IMR-90 (cell line): Measurements from ENCODE around the gene C3orf70. TPM values are rescaled to one million over a fixed set of nuclear protein-coding genes. Genes with fewer than 3 reads are reported as not detected.

Source experiments
- ATAC-seq: fragments of 200-7000 bp; cut with Tn5 transposase; 2 replicates; pipeline ENCODE4 v1.9.1; 2020; ENCODE audit warnings: low read depth, mild to moderate bottlenecking, moderate library complexity
- BruUV-seq: library from RNA; stranded (reverse); fragments of 400-500 nt; replicated peaks from 2 replicates; lab custom pipeline; 2021; lab: Mats Ljungman, UMichigan
- CTCF ChIA-PET: fragments of 300-600 bp; formaldehyde crosslinking; extraction: SDS; loops from one replicate; lab custom pipeline; 2021; ENCODE audit warnings: antibody characterized with exemption; lab: Yijun Ruan, JAX
- POLR2A ChIA-PET: fragments of 300-600 bp; sonication (Branson Sonifier 250); formaldehyde crosslinking; loops from one replicate; lab custom pipeline; 2022; ENCODE audit warnings: antibody characterized with exemption; ENCODE audit not compliant: unreplicated experiment; lab: Charles Lee
- DNase-seq: peaks from one replicate; pipeline ENCODE4 v3.0.0; 2013
- H2AFZ ChIP-seq: replicated peaks from 2 replicates; pipeline ENCODE3; 2013; ENCODE audit warnings: low read length, mild to moderate bottlenecking; ENCODE audit not compliant: poor library complexity
- H2AK5ac ChIP-seq: 2 replicates; pipeline ENCODE4 v1.6.1; 2013; ENCODE audit warnings: low read depth, low read length, inconsistent platforms
- H2AK9ac ChIP-seq: replicated peaks from 2 replicates; pipeline ENCODE3; 2013; ENCODE audit warnings: mild to moderate bottlenecking, low read depth, low read length, moderate library complexity; ENCODE audit not compliant: poor library complexity
- H2BK120ac ChIP-seq: 2 replicates; pipeline ENCODE4 v1.6.1; 2013; ENCODE audit warnings: low read depth, low read length, inconsistent platforms
- H2BK15ac ChIP-seq: 3 replicates; pipeline ENCODE4 v1.6.1; 2013; ENCODE audit warnings: low read depth, low read length, inconsistent platforms
- H2BK20ac ChIP-seq: 2 replicates; pipeline ENCODE4 v1.6.1; 2013; ENCODE audit warnings: low read depth, mild to moderate bottlenecking, inconsistent platforms, low read length, moderate library complexity
- H2BK5ac ChIP-seq: 2 replicates; pipeline ENCODE4 v1.6.1; 2013; ENCODE audit warnings: mild to moderate bottlenecking, low read depth, low read length, inconsistent platforms; ENCODE audit not compliant: poor library complexity, severe bottlenecking
- H3K14ac ChIP-seq: replicated peaks from 2 replicates; pipeline ENCODE4 v1.6.1; 2013; ENCODE audit warnings: low read depth, low read length, inconsistent platforms
- H3K18ac ChIP-seq: 2 replicates; pipeline ENCODE4 v1.6.1; 2013; ENCODE audit warnings: low read depth, low read length, control low read depth
- H3K23ac ChIP-seq: 2 replicates; pipeline ENCODE4 v1.6.1; 2013; ENCODE audit warnings: low read depth, low read length, inconsistent platforms
- H3K27ac ChIP-seq: 2 replicates; pipeline ENCODE4 v1.5.1; 2013; ENCODE audit warnings: mild to moderate bottlenecking, control low read depth, low read length; ENCODE audit not compliant: insufficient read depth
- H3K27me3 ChIP-seq: 2 replicates; pipeline ENCODE4 v1.6.1; 2013; ENCODE audit warnings: low read length; ENCODE audit not compliant: control insufficient read depth, insufficient read depth
- H3K36me3 ChIP-seq: 2 replicates; pipeline ENCODE4 v1.6.1; 2013; ENCODE audit warnings: low read length, mixed read lengths; ENCODE audit not compliant: control insufficient read depth, insufficient read depth
- H3K4ac ChIP-seq: 2 replicates; pipeline ENCODE4 v1.6.1; 2013; ENCODE audit warnings: low read depth, low read length, inconsistent platforms
- H3K4me1 ChIP-seq: 2 replicates; pipeline ENCODE4 v1.6.1; 2013; ENCODE audit warnings: low read length, mixed read lengths; ENCODE audit not compliant: control insufficient read depth, insufficient read depth
- H3K4me2 ChIP-seq: 2 replicates; pipeline ENCODE4 v1.6.1; 2013; ENCODE audit warnings: low read depth, mild to moderate bottlenecking, control low read depth, low read length, moderate library complexity
- H3K4me3 ChIP-seq: 2 replicates; pipeline ENCODE4 v1.5.1; 2013; ENCODE audit warnings: low read depth, mild to moderate bottlenecking, control low read depth, low read length, moderate library complexity; ENCODE audit not compliant: insufficient read depth
- H3K56ac ChIP-seq: 2 replicates; pipeline ENCODE4 v1.6.1; 2013; ENCODE audit warnings: low read length, inconsistent platforms; ENCODE audit not compliant: insufficient read depth; ENCODE audit errors: extremely low read depth
- H3K79me1 ChIP-seq, 2 experiments: 2 replicates each; pipeline ENCODE4 v1.6.1; 2013; ENCODE audit warnings: low read length in 2 of 2, inconsistent platforms in 1 of 2, low read depth in 1 of 2
- H3K9ac ChIP-seq: 2 replicates; pipeline ENCODE4 v1.6.1; 2013; ENCODE audit warnings: low read depth, low read length, control low read depth
- H3K9me1 ChIP-seq: 2 replicates; pipeline ENCODE4 v1.6.1; 2013; ENCODE audit warnings: low read length, inconsistent platforms; ENCODE audit not compliant: insufficient read depth
- H3K9me3 ChIP-seq: 2 replicates; pipeline ENCODE4 v1.6.1; 2013; ENCODE audit warnings: low read length; ENCODE audit not compliant: control insufficient read depth, insufficient read depth
- H4K20me1 ChIP-seq: 2 replicates; pipeline ENCODE4 v1.6.1; 2013; ENCODE audit warnings: low read length, inconsistent platforms; ENCODE audit not compliant: insufficient read depth
- H4K5ac ChIP-seq: 2 replicates; pipeline ENCODE4 v1.6.1; 2013; ENCODE audit warnings: mild to moderate bottlenecking, low read depth, low read length, control low read depth
- H4K8ac ChIP-seq, 2 experiments: 2 replicates each; pipeline ENCODE4 v1.6.1; 2013; ENCODE audit warnings: low read depth in 2 of 2, low read length in 2 of 2, control low read depth in 1 of 2, inconsistent platforms in 1 of 2
- H4K91ac ChIP-seq: 2 replicates; pipeline ENCODE4 v1.6.1; 2013; ENCODE audit warnings: low read depth, low read length, inconsistent platforms; ENCODE audit not compliant: insufficient read depth
- BHLHE40 ChIP-seq: fragments of 150-350 bp; IDR thresholded peaks from 2 replicates; pipeline ENCODE4 v1.6.1; 2016; ENCODE audit warnings: mild to moderate bottlenecking, low read depth, low read length
- CEBPB ChIP-seq: IDR thresholded peaks from 2 replicates; pipeline ENCODE4 v1.6.1; 2012; ENCODE audit warnings: low read depth, low read length, improper control_type of control experiment
- CHD1 ChIP-seq: IDR thresholded peaks from 2 replicates; pipeline ENCODE4 v1.6.1; 2012; ENCODE audit warnings: low read depth, low read length, improper control_type of control experiment
- CTCF ChIP-seq: conservative IDR thresholded peaks from 2 replicates; pipeline ENCODE4 v1.5.1; 2012; ENCODE audit warnings: mild to moderate bottlenecking, low read depth, low read length, improper control_type of control experiment
- MAFK ChIP-seq: IDR thresholded peaks from 2 replicates; pipeline ENCODE4 v1.6.1; 2012; ENCODE audit warnings: low read depth, low read length, improper control_type of control experiment
- whole genome bisulfite sequencing, 2 experiments: methylation state at CpG; one replicate each; pipeline versions ENCODE4 v1.1.5 to v1.1.7; 2013; ENCODE audit warnings: missing lambda C conversion rate in 2 of 2; ENCODE audit not compliant: insufficient read length in 1 of 2; ENCODE audit errors: extremely low coverage in 2 of 2; 5-methylcytosine and 5-hydroxymethylcytosine counted together
- dilution Hi-C: fragments of 300-500 bp; cut with HindIII; formaldehyde crosslinking; loops from one replicate; pipeline ENCODE4 v1.14.3; 2018; ENCODE audit warnings: low sequenced_read_pairs; ENCODE audit not compliant: unreplicated experiment
- in situ Hi-C: fragments of 300-500 bp; cut with MboI; formaldehyde crosslinking; loops from 3 replicates; pipeline ENCODE4 v1.14.3; 2019; ENCODE audit warnings: low sequenced_read_pairs, inconsistent platforms, mixed read lengths
- intact Hi-C: fragments of 100-400 bp; cut with micrococcal nuclease; formaldehyde crosslinking; loops from 2 replicates; pipeline ENCODE4 v1.10.0; 2022
- polyA plus RNA-seq, 3 experiments: library from polyadenylated mRNA; depleted of rRNA; stranded (reverse); fragments of >200 nt; gene quantifications; 2 replicates each; pipeline ENCODE4 v1.2.3, GENCODE V29; 2012; ENCODE audit warnings: low replicate concordance in 1 of 3
- total RNA-seq: library from RNA; depleted of rRNA; stranded (reverse); fragments of >200 nt; gene quantifications from 2 replicates; pipeline ENCODE4 v1.2.3, GENCODE V29; 2012

The C3orf70 gene
- total and polyA plus RNA-seq, 2 of the 4 experiments (the other 2 are of a cell fraction): 0.96 to 1.8 TPM

DNA sequence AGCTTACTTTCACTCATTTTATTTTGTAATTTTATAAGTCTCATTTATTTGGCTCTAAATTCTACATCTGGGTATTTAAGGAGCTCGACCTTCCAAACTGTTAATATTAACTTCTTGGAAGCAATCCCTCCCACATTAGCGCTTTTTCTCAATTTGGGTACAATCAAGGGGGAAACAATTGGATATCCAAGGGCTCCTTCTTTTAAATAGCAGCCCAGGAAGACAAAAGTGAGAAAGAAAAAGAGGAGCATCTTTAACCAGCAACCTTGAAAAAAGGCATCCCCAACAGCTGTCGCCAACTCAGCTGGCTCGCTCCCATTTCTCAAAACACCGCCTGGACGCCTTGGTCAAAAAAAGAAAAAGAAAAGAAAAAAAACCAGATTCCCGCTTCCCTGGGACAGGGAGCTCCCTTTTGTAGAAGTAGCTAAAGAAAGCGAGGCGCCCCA is 873 bp downstream of the C3orf70 start:
- Histone ChIP-seq H2AFZ (peak overlapping the region; percentile 90), H2BK20ac (no peak overlapping the region), H3K27ac (no peak overlapping the region), H2AK9ac (no peak overlapping the region), H3K9me3 (no peaks in the 10 kb centered on the region), H3K23ac (0 out of 2 replicates have a peak overlapping the region, but pooled peaks have one; percentile 0), H3K4me2 (peak overlapping the region; percentile 68), H3K18ac (no peak overlapping the region), H2BK120ac (no peak overlapping the region), H3K79me1 (no peaks in the 10 kb centered on the region), H3K9ac (no peak overlapping the region), H3K4me1 (no peaks in the 10 kb centered on the region; the same call in 1 of the 2 replicates), H2BK15ac (no peak overlapping the region), H3K4me3 (peak overlapping the region; percentile 60), H2AK5ac (no peak overlapping the region), H3K56ac (no peak overlapping the region), H3K27me3 (peaks cover 31% of the 10 kb centered on the region), H3K14ac (no peak overlapping the region), H3K4ac (no peak overlapping the region), H4K5ac (no peak overlapping the region), H4K20me1 (no peaks in the 10 kb centered on the region), H4K91ac (no peak overlapping the region), H3K9me1 (peaks cover 5% of the 10 kb centered on the region), H3K36me3 (no peaks in the 10 kb centered on the region), H2BK5ac (no peak overlapping the region), H4K8ac (no peak overlapping the region; a peak in 1 of 4 replicates)
- POLR2A ChIA-PET: no interaction called here
- intact Hi-C loops (no loop called here), in situ Hi-C loops (no loop called here), dilution Hi-C loops (no loop called here)
- WGBS, 2 experiments: 0% methylated on average over 2 of the region's 9 CpGs; no CpG with 5 or more reads in 1 of the 2 experiments
- no peak for ATAC-seq
- CTCF ChIA-PET: interaction anchor here (1.0 kb wide), 1 partner anchor 12 kb away, joined by 3 read pairs; no protein-coding TSS in a partner anchor
- TF ChIP-seq CTCF: no peak
- TF ChIP-seq BHLHE40: no peak
- no peak for TF ChIP-seq CHD1
- TF ChIP-seq CEBPB: no peak
- TF ChIP-seq MAFK: no peak
- no TSS peak for BruUV-seq
- DNase-seq: peak; percentile 13
